HCT116 (cell line): ENCODE measurements around the gene FOXP1. TPM values are rescaled to one million over a fixed set of nuclear protein-coding genes. Genes with fewer than 3 reads are reported as not detected.

Experiments
- ATAC-seq: fragments of 200-7000 bp; cut with Tn5 transposase; 2 replicates; pipeline ENCODE4 v1.9.1; 2020; ENCODE audit warnings: mild to moderate bottlenecking, moderate library complexity
- BruUV-seq: library from RNA; stranded (reverse); fragments of 400-500 nt; replicated peaks from 2 replicates; lab custom pipeline; 2021; lab: Mats Ljungman, UMichigan
- CTCF ChIA-PET: fragments of 300-600 bp; sonication (Branson Sonifier 250); formaldehyde crosslinking; loops from one replicate; lab custom pipeline; 2021; ENCODE audit warnings: antibody characterized with exemption; lab: Charles Lee
- POLR2A ChIA-PET: fragments of 300-600, 350-600 bp; sonication (Branson Sonifier 250); formaldehyde crosslinking; loops from one replicate; lab custom pipeline; 2021; ENCODE audit warnings: antibody characterized with exemption; lab: Charles Lee
- RAD21 ChIA-PET, 2 experiments: fragments of 300-600 bp; sonication (Branson Sonifier 250); formaldehyde crosslinking; loops; one replicate each; lab custom pipeline; 2023; ENCODE audit warnings: low total read pairs in 2 of 2; ENCODE audit not compliant: uncharacterized antibody in 2 of 2, unreplicated experiment in 2 of 2, low non-redundant PET in 1 of 2; lab: Charles Lee
- DNase-seq: peaks from one replicate; pipeline ENCODE4 v3.0.0-alpha.2; 2010; ENCODE audit warnings: low read depth, low spot score
- H2AFZ ChIP-seq: fragments of 200-600 bp; shearing (Covaris generic), sonication (generic); 2 replicates; pipeline ENCODE4 v1.6.1; 2017; ENCODE audit warnings: low read depth, mixed run types, mixed read lengths, antibody characterized with exemption, low read length; ENCODE audit not compliant: poor library complexity, severe bottlenecking
- H3K27ac ChIP-seq: 2 replicates; pipeline ENCODE4 v1.5.1; 2012; ENCODE audit warnings: low read depth, low read length
- H3K27me3 ChIP-seq: fragments of 200-600 bp; sonication (generic); 2 replicates; pipeline ENCODE4 v1.6.1; 2016; ENCODE audit warnings: mixed run types, low read length, mixed read lengths; ENCODE audit not compliant: insufficient read depth
- H3K36me3 ChIP-seq, 2 experiments: fragments of 200-500 bp in 1 of 2; fragments of 200-600 bp in 1 of 2; sonication (Bioruptor generic) in 1 of 2; sonication (generic) in 1 of 2; 2 replicates each; pipeline versions ENCODE4 v1.5.1 to v1.6.1; 2014 to 2016; ENCODE audit warnings: low read length in 2 of 2, inconsistent platforms in 1 of 2, mixed read lengths in 1 of 2, mixed run types in 1 of 2; ENCODE audit not compliant: insufficient read depth in 2 of 2, control insufficient read depth in 1 of 2
- H3K4me1 ChIP-seq, 2 experiments: fragments of 200-600 bp in 1 of 2; sonication (generic) in 1 of 2; 2 replicates each; pipeline versions ENCODE4 v1.5.1 to v1.6.1; 2012 to 2017; ENCODE audit warnings: low read length in 2 of 2, inconsistent platforms in 1 of 2, mild to moderate bottlenecking in 1 of 2, mixed read lengths in 1 of 2, mixed run types in 1 of 2, moderate library complexity in 1 of 2; ENCODE audit not compliant: insufficient read depth in 2 of 2, control insufficient read depth in 1 of 2
- H3K4me2 ChIP-seq: fragments of 200-600 bp; sonication (generic); 2 replicates; pipeline ENCODE4 v1.6.1; 2017; ENCODE audit warnings: mixed run types, low read length, mixed read lengths
- H3K4me3 ChIP-seq, 2 experiments: fragments of 200-600 bp in 1 of 2; sonication (generic) in 1 of 2; replicated peaks in 1 of 2; 2 replicates each; pipeline ENCODE4 v1.5.1; 2011 to 2016; ENCODE audit warnings: low read length in 2 of 2, control low read depth in 1 of 2, low read depth in 1 of 2, mild to moderate bottlenecking in 1 of 2, mixed read lengths in 1 of 2, mixed run types in 1 of 2
- H3K79me2 ChIP-seq: fragments of 200-600 bp; sonication (generic); 2 replicates; pipeline ENCODE4 v1.6.1; 2017; ENCODE audit warnings: mild to moderate bottlenecking, mixed run types, low read length, moderate library complexity, mixed read lengths; ENCODE audit not compliant: insufficient read depth
- H3K9ac ChIP-seq: fragments of 200-600 bp; sonication (generic); 2 replicates; pipeline ENCODE4 v1.6.1; 2016; ENCODE audit warnings: low read length, mixed read lengths
- H3K9me2 ChIP-seq: fragments of 200-600 bp; sonication (generic), shearing (Covaris generic); 2 replicates; pipeline ENCODE4 v1.6.1; 2017; ENCODE audit warnings: mixed run types, mild to moderate bottlenecking, moderate library complexity; ENCODE audit not compliant: insufficient read depth
- H3K9me3 ChIP-seq, 2 experiments: fragments of 200-500 bp in 1 of 2; fragments of 200-600 bp in 1 of 2; sonication (Bioruptor generic) in 1 of 2; sonication (generic) in 1 of 2; 2 replicates each; pipeline ENCODE4 v1.6.1; 2014 to 2017; ENCODE audit warnings: low read length in 2 of 2, mixed read lengths in 2 of 2, inconsistent platforms in 1 of 2, low read depth in 1 of 2, mild to moderate bottlenecking in 1 of 2, mixed run types in 1 of 2, moderate library complexity in 1 of 2; ENCODE audit not compliant: control insufficient read depth in 1 of 2, insufficient read depth in 1 of 2
- H4K20me1 ChIP-seq: fragments of 200-600 bp; sonication (generic), shearing (Covaris generic); 2 replicates; pipeline ENCODE4 v1.6.1; 2017; ENCODE audit warnings: mixed run types, mild to moderate bottlenecking, moderate library complexity; ENCODE audit not compliant: insufficient read depth
- ATF3 ChIP-seq: IDR thresholded peaks from 2 replicates; pipeline ENCODE4 v1.6.1; 2012
- CEBPB ChIP-seq: IDR thresholded peaks from 2 replicates; pipeline ENCODE4 v1.6.1; 2012; ENCODE audit warnings: low read depth
- CTCF ChIP-seq, 3 experiments: fragments of 200-600 bp in 1 of 3; sonication (generic) in 1 of 3; IDR thresholded peaks in 2 of 3; conservative IDR thresholded peaks in 1 of 3; 2 replicates each; pipeline ENCODE4 v1.5.1; 2012 to 2017; ENCODE audit warnings: low read depth in 2 of 3, low read length in 2 of 3, antibody characterized with exemption in 1 of 3, borderline replicate concordance in 1 of 3, control low read depth in 1 of 3, mild to moderate bottlenecking in 1 of 3, mixed read lengths in 1 of 3, mixed run types in 1 of 3, moderate library complexity in 1 of 3; ENCODE audit not compliant: insufficient read depth in 1 of 3
- ELF1 ChIP-seq: IDR thresholded peaks from 2 replicates; pipeline ENCODE4 v1.6.1; 2012; ENCODE audit warnings: low read depth, borderline replicate concordance
- EZH2 ChIP-seq: fragments of 200-600 bp; sonication (generic); IDR thresholded peaks from 2 replicates; pipeline ENCODE4 v1.6.1; 2017; ENCODE audit warnings: antibody characterized with exemption, mixed run types
- EZH2phosphoT487 ChIP-seq: fragments of 200-600 bp; IDR thresholded peaks from 2 replicates; pipeline ENCODE4 v1.6.1; 2018; ENCODE audit warnings: antibody characterized with exemption, borderline replicate concordance
- JUND ChIP-seq: IDR thresholded peaks from 2 replicates; pipeline ENCODE4 v1.6.1; 2012
- POLR2AphosphoS5 ChIP-seq: IDR thresholded peaks from 2 replicates; pipeline ENCODE4 v1.6.1; 2011; ENCODE audit warnings: mild to moderate bottlenecking, low read depth, low read length, moderate library complexity
- RAD21 ChIP-seq: IDR thresholded peaks from 2 replicates; pipeline ENCODE4 v1.6.1; 2012; ENCODE audit warnings: low read depth, mild to moderate bottlenecking
- SP1 ChIP-seq: IDR thresholded peaks from 2 replicates; pipeline ENCODE4 v1.6.1; 2012; ENCODE audit warnings: low read depth
- SRF ChIP-seq: IDR thresholded peaks from 2 replicates; pipeline ENCODE4 v1.6.1; 2012; ENCODE audit warnings: low read depth
- TCF7L2 ChIP-seq: IDR thresholded peaks from 2 replicates; pipeline ENCODE4 v1.7.0; 2011; ENCODE audit warnings: borderline replicate concordance, inconsistent platforms; ENCODE audit not compliant: insufficient read depth, insufficient read length; ENCODE audit errors: extremely low read depth
- YY1 ChIP-seq: IDR thresholded peaks from 2 replicates; pipeline ENCODE4 v1.6.1; 2011; ENCODE audit warnings: low read length, low read depth, moderate library complexity, mild to moderate bottlenecking; ENCODE audit not compliant: insufficient replicate concordance; ENCODE audit errors: extremely low read depth
- ZBTB33 ChIP-seq: IDR thresholded peaks from 2 replicates; pipeline ENCODE4 v1.6.1; 2011; ENCODE audit warnings: mild to moderate bottlenecking, low read length, moderate library complexity; ENCODE audit not compliant: insufficient replicate concordance; ENCODE audit errors: extremely low read depth
- intact Hi-C: fragments of 100-400 bp; cut with micrococcal nuclease; formaldehyde crosslinking; loops from 2 replicates; pipeline ENCODE4 v1.10.0; 2022
- total RNA-seq: library from RNA; stranded (reverse); gene quantifications from one replicate; pipeline ENCODE4 v1.2.1, GENCODE V29; 2021; ENCODE audit not compliant: unreplicated experiment

FOXP1 gene
- total RNA-seq, 1 experiment from 2014 or later, result 11.4 TPM

GRCh38 chr3:71372911-71373637 lies 210.5 kb downstream of the FOXP1 start (continued):
- no peak for TF ChIP-seq CTCF (IDR thresholded peaks at IDR 0.05 in 2 of 3, conservative IDR thresholded peaks at IDR 0.05 in 1 of 3; ENCODE audit: borderline replicate concordance in 1 of 3, insufficient read depth in 1 of 3, low read depth in 2 of 3, low read length in 2 of 3)
- no peak for TF ChIP-seq SP1
- TF ChIP-seq ELF1, result no peak
- no peak for TF ChIP-seq JUND
- no peak for TF ChIP-seq SRF
- TF ChIP-seq CEBPB, result no peak
- no peak for TF ChIP-seq EZH2phosphoT487
- TF ChIP-seq RAD21, result no peak

GRCh38 chr3:71372241-71372768 lies 211.2 kb downstream of the FOXP1 start:
- Histone ChIP-seq H2AFZ (no peak overlapping the region), H3K79me2 (no peaks in the 10 kb centered on the region), H4K20me1 (no peaks in the 10 kb centered on the region), H3K9me3 (no peaks in the 10 kb centered on the region), H3K4me1 (no peaks in the 10 kb centered on the region), H3K9ac (no peak overlapping the region), H3K4me2 (no peak overlapping the region), H3K36me3 (no peaks in the 10 kb centered on the region), H3K9me2 (no peaks in the 10 kb centered on the region), H3K27me3 (no peaks in the 10 kb centered on the region), H3K27ac (no peak overlapping the region), H3K4me3 (no peak overlapping the region)
- DNase-seq (no peak), ATAC-seq (no peak)
- ChIA-PET RAD21 (no interaction called here), POLR2A (no interaction called here), CTCF (no interaction called here)
- intact Hi-C loops, result no loop called here
- TF ChIP-seq CTCF (IDR thresholded peaks at IDR 0.05 in 2 of 3, conservative IDR thresholded peaks at IDR 0.05 in 1 of 3; ENCODE audit: borderline replicate concordance in 1 of 3, insufficient read depth in 1 of 3, low read depth in 2 of 3, low read length in 2 of 3), result no peak
- TF ChIP-seq EZH2, result no peak
- TF ChIP-seq SP1, result no peak
- no peak for TF ChIP-seq POLR2AphosphoS5
- no peak for TF ChIP-seq ATF3
- no peak for TF ChIP-seq SRF
- no peak for TF ChIP-seq TCF7L2
- no peak for TF ChIP-seq YY1
- no peak for TF ChIP-seq EZH2phosphoT487
- TF ChIP-seq ZBTB33, result no peak
- no peak for TF ChIP-seq CEBPB
- no TSS peak for BruUV-seq
